ENCODE data around the gene ALG10. TPM values are rescaled to one million over a fixed set of nuclear protein-coding genes. Genes with fewer than 3 reads are reported as not detected.

The ALG10 gene
- total and polyA plus RNA-seq, 2 experiments from 2014 or later = 0.88 to 7.9 TPM

DNA sequence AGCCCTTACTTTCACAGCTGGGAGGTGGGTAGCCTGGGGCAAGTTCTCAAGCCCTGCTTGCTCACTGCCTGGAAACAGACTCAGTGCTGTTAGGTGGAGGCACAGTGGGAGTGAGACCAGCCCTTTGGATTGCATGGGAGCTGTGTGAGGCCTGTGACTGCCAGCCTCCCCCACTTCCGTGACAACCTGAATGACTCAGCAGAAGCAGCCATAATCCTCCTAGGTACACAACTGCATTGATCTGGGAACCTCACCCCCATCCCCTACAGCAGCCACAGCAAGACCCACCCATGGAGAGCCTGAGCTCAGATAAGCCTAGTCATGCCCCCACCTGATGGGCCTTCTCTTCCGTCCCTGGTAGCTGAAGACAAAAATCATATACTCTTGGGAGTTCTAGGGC is 26.4 kb downstream of the ALG10 start:
- Histone ChIP-seq H3K4me1 (ENCODE audit: insufficient read depth) (no peaks in the 10 kb centered on the region), H3K36me3 (replicated peaks; ENCODE audit: insufficient read depth, low read depth) (no peaks in the 10 kb centered on the region), H3K9me2 (replicated peaks; ENCODE audit: insufficient read depth) (no peaks in the 10 kb centered on the region), H4K20me1 (ENCODE audit: insufficient read depth, poor library complexity, severe bottlenecking) (no peaks in the 10 kb centered on the region), H3K4me2 (no peak overlapping the region), H3K4me3 (no peak overlapping the region), H3K79me2 (no peaks in the 10 kb centered on the region), H3K27me3 (no peaks in the 10 kb centered on the region), H3K27ac (no peak overlapping the region), H2AFZ (no peak overlapping the region), H3K9me3 (ENCODE audit: low read depth) (no peaks in the 10 kb centered on the region)
- 96% methylated on average over 2 of the region's 2 CpGs for WGBS (ENCODE audit: low lambda C conversion rate, missing lambda C conversion rate)
- no peak for DNase-seq (ENCODE audit: low spot score)
- TF ChIP-seq EZH2phosphoT487 (IDR thresholded peaks at IDR 0.05; ENCODE audit: low read depth, severe bottlenecking, unreplicated experiment) = no peak
- TF ChIP-seq EZH2 (IDR thresholded peaks at IDR 0.05; ENCODE audit: borderline replicate concordance) = no peak
- TF ChIP-seq CTCF (IDR thresholded peaks at IDR 0.05; ENCODE audit: poor library complexity) = no peak

- no peaks in the 10 kb centered on the region for H4K20me1 ChIP-seq (ENCODE audit: insufficient read depth, poor library complexity, severe bottlenecking)
- H3K9me2 ChIP-seq (replicated peaks; ENCODE audit: insufficient read depth) = no peaks in the 10 kb centered on the region
- no peaks in the 10 kb centered on the region for H3K36me3 ChIP-seq (replicated peaks; ENCODE audit: insufficient read depth, low read depth)
- H3K4me3 ChIP-seq = no peak overlapping the region
- H2AFZ ChIP-seq = no peak overlapping the region
- no peaks in the 10 kb centered on the region for H3K4me1 ChIP-seq (ENCODE audit: insufficient read depth)
- DNase-seq (ENCODE audit: low spot score) = no peak
- no peak overlapping the region for H3K4me2 ChIP-seq
- H3K9me3 ChIP-seq (ENCODE audit: low read depth) = no peaks in the 10 kb centered on the region
- TF ChIP-seq CTCF (IDR thresholded peaks at IDR 0.05; ENCODE audit: poor library complexity) = no peak
- no peak for TF ChIP-seq EZH2phosphoT487 (IDR thresholded peaks at IDR 0.05; ENCODE audit: low read depth, severe bottlenecking, unreplicated experiment)
- no peak for TF ChIP-seq EZH2 (IDR thresholded peaks at IDR 0.05; ENCODE audit: borderline replicate concordance)
- H3K27me3 ChIP-seq = no peaks in the 10 kb centered on the region
- H3K79me2 ChIP-seq = no peaks in the 10 kb centered on the region
- H3K27ac ChIP-seq = no peak overlapping the region
- WGBS (ENCODE audit: low lambda C conversion rate, missing lambda C conversion rate) = 64% methylated on average over 1 of the region's 1 CpG
These were observed 29.2 kb downstream of the ALG10 start for GRCh38 chr12:34051486-34051885.

DNA sequence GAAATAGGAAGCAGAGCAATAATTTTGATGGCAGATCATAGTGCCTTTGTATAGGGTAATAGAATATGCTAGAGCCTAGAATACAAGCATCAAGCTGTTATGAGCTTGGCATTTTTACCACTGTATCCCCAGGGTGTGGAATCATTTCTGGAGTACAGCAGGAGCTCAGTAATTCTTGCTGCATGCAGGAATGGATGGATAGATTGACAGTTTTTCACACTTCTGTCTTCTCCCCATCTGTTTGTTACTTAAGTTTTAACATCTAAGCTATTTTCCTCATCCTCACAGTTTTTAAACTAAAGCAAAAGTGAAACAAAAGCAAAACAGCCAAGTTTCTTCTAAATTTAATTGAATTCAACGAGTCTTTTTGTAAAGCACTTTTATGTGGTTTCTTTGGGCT is 32.6 kb downstream of the ALG10 start:
- Histone ChIP-seq H3K9me2 (replicated peaks; ENCODE audit: insufficient read depth) (no peaks in the 10 kb centered on the region), H3K36me3 (replicated peaks; ENCODE audit: insufficient read depth, low read depth) (no peaks in the 10 kb centered on the region), H3K4me2 (no peak overlapping the region), H3K79me2 (no peaks in the 10 kb centered on the region), H3K4me1 (ENCODE audit: insufficient read depth) (no peaks in the 10 kb centered on the region), H2AFZ (no peak overlapping the region), H3K4me3 (no peak overlapping the region), H3K9me3 (ENCODE audit: low read depth) (no peaks in the 10 kb centered on the region), H3K27ac (no peak overlapping the region), H4K20me1 (ENCODE audit: insufficient read depth, poor library complexity, severe bottlenecking) (no peaks in the 10 kb centered on the region), H3K27me3 (no peaks in the 10 kb centered on the region)
- 61% methylated on average over 1 of the region's 1 CpG for WGBS (ENCODE audit: low lambda C conversion rate, missing lambda C conversion rate)
- TF ChIP-seq CTCF (IDR thresholded peaks at IDR 0.05; ENCODE audit: poor library complexity) = no peak
- no peak for TF ChIP-seq EZH2 (IDR thresholded peaks at IDR 0.05; ENCODE audit: borderline replicate concordance)
- no peak for TF ChIP-seq EZH2phosphoT487 (IDR thresholded peaks at IDR 0.05; ENCODE audit: low read depth, severe bottlenecking, unreplicated experiment)
- DNase-seq (ENCODE audit: low spot score) = no peak

Small RNA genes lying within 50 kb of the gene (small RNA-seq; reads per million reads assigned to genes)
- not detected for gene RF00019
